H1 (cell line): ENCODE data around the gene OTOGL. TPM values are rescaled to one million over a fixed set of nuclear protein-coding genes. Genes with fewer than 3 reads are reported as not detected.

ENCODE experiments used
- CTCF ChIA-PET: fragments of 300-600 bp; sonication (Branson Sonifier 250); formaldehyde crosslinking; loops from one replicate; lab custom pipeline; 2021; ENCODE audit not compliant: partially characterized antibody; lab: Charles Lee
- POLR2A ChIA-PET: fragments of 300-600 bp; sonication (Branson Sonifier 250); formaldehyde crosslinking; loops from one replicate; lab custom pipeline; 2021; ENCODE audit warnings: inconsistent platforms; ENCODE audit not compliant: partially characterized antibody; lab: Charles Lee
- DNase-seq, 2 experiments: peaks; one replicate each; pipeline versions ENCODE4 v3.0.0 to v3.0.0-alpha.2; 2010 to 2022; ENCODE audit warnings: low spot score in 2 of 2, low read depth in 1 of 2, mixed read lengths in 1 of 2
- FAIRE-seq: peaks from 2 replicates; lab custom pipeline; 2011; peaks lifted over from hg19 to GRCh38; lab: Jason Lieb, UNC
- H2AFZ ChIP-seq: 2 replicates; pipeline ENCODE4 v1.8.1; 2012; ENCODE audit warnings: low read length, inconsistent platforms
- H2AK5ac ChIP-seq: 2 replicates; pipeline ENCODE4 v1.6.1; 2013; ENCODE audit warnings: low read depth, low read length
- H2BK120ac ChIP-seq: replicated peaks from 2 replicates; pipeline ENCODE3; 2013; ENCODE audit warnings: low read depth, low read length, inconsistent platforms
- H2BK12ac ChIP-seq: 2 replicates; pipeline ENCODE4 v1.6.1; 2013; ENCODE audit warnings: low read depth, low read length
- H2BK15ac ChIP-seq: 2 replicates; pipeline ENCODE4 v1.6.1; 2013; ENCODE audit warnings: low read length
- H2BK20ac ChIP-seq: 2 replicates; pipeline ENCODE4 v1.6.1; 2013; ENCODE audit warnings: low read length
- H2BK5ac ChIP-seq: 2 replicates; pipeline ENCODE4 v1.6.1; 2013; ENCODE audit warnings: low read depth, low read length
- H3K14ac ChIP-seq: 2 replicates; pipeline ENCODE4 v1.6.1; 2013; ENCODE audit warnings: inconsistent platforms; ENCODE audit not compliant: insufficient read length
- H3K18ac ChIP-seq: 2 replicates; pipeline ENCODE4 v1.6.1; 2013; ENCODE audit warnings: low read length; ENCODE audit errors: extremely low read depth
- H3K23ac ChIP-seq: 2 replicates; pipeline ENCODE4 v1.6.1; 2013; ENCODE audit warnings: inconsistent platforms; ENCODE audit not compliant: insufficient read length
- H3K23me2 ChIP-seq: 2 replicates; pipeline ENCODE4 v1.6.1; 2013; ENCODE audit warnings: low read depth, low read length
- H3K27ac ChIP-seq: 2 replicates; pipeline ENCODE4 v1.6.1; 2011; ENCODE audit warnings: low read depth, low read length, inconsistent platforms
- H3K27me3 ChIP-seq, 4 experiments: replicated peaks in 1 of 4; 1 replicate in 1 of 4; 2 replicates in 3 of 4; pipeline versions ENCODE4 v1.6.1 to v1.8.1; 2011 to 2013; ENCODE audit warnings: low read length in 3 of 4, mild to moderate bottlenecking in 3 of 4, inconsistent platforms in 2 of 4, mixed read lengths in 2 of 4, moderate library complexity in 1 of 4; ENCODE audit not compliant: control insufficient read depth in 3 of 4, insufficient read depth in 3 of 4; ENCODE audit errors: extremely low read depth in 1 of 4
- H3K36me3 ChIP-seq, 4 experiments: 2 replicates each; pipeline versions ENCODE4 v1.6.1 to v1.8.1; 2011 to 2013; ENCODE audit warnings: mild to moderate bottlenecking in 4 of 4, low read length in 3 of 4, moderate library complexity in 2 of 4, control low read depth in 1 of 4, inconsistent platforms in 1 of 4; ENCODE audit not compliant: insufficient read depth in 4 of 4, control insufficient read depth in 2 of 4
- H3K4ac ChIP-seq: replicated peaks from 2 replicates; pipeline ENCODE3; 2013; ENCODE audit warnings: low read length, low read depth, mixed read lengths, inconsistent platforms; ENCODE audit not compliant: insufficient read length
- H3K4me1 ChIP-seq, 4 experiments: replicated peaks in 1 of 4; 1 replicate in 1 of 4; 2 replicates in 3 of 4; pipeline versions ENCODE4 v1.6.1 to v1.8.1; 2011 to 2013; ENCODE audit warnings: low read length in 3 of 4, inconsistent platforms in 2 of 4, mixed read lengths in 1 of 4; ENCODE audit not compliant: insufficient read depth in 4 of 4, control insufficient read depth in 3 of 4
- H3K4me2 ChIP-seq, 2 experiments: 2 replicates each; pipeline versions ENCODE4 v1.6.1 to v1.8.1; 2011 to 2013; ENCODE audit warnings: low read depth in 2 of 2, low read length in 2 of 2, control low read depth in 1 of 2, inconsistent platforms in 1 of 2, mild to moderate bottlenecking in 1 of 2; ENCODE audit not compliant: insufficient read depth in 1 of 2
- H3K4me3 ChIP-seq, 4 experiments: fragments of 200-600, 300-600 bp in 1 of 4; sonication (generic), shearing (Covaris generic), sonication (Bioruptor Twin) in 1 of 4; 2 replicates each; pipeline versions ENCODE4 v1.5.1 to v1.8.1; 2011 to 2016; ENCODE audit warnings: low read length in 4 of 4, low read depth in 3 of 4, control low read depth in 2 of 4, inconsistent platforms in 2 of 4, mild to moderate bottlenecking in 2 of 4, mixed read lengths in 1 of 4, moderate library complexity in 1 of 4; ENCODE audit not compliant: insufficient read depth in 2 of 4; ENCODE audit errors: extremely low read depth in 1 of 4
- H3K56ac ChIP-seq: replicated peaks from 2 replicates; pipeline ENCODE3; 2013; ENCODE audit warnings: low read depth, mild to moderate bottlenecking, mixed read lengths, low read length, inconsistent platforms; ENCODE audit not compliant: insufficient read length
- H3K79me1 ChIP-seq: 2 replicates; pipeline ENCODE4 v1.6.1; 2013; ENCODE audit warnings: low read depth, low read length, control low read depth
- H3K79me2 ChIP-seq, 2 experiments: 2 replicates each; pipeline versions ENCODE4 v1.6.1 to v1.8.1; 2012 to 2013; ENCODE audit warnings: low read length in 2 of 2, mild to moderate bottlenecking in 2 of 2, inconsistent platforms in 1 of 2; ENCODE audit not compliant: insufficient read depth in 2 of 2, control insufficient read depth in 1 of 2
- H3K9ac ChIP-seq, 4 experiments: replicated peaks in 1 of 4; 1 replicate in 1 of 4; 2 replicates in 3 of 4; pipeline versions ENCODE4 v1.6.1 to v1.8.1; 2011 to 2013; ENCODE audit warnings: low read depth in 3 of 4, low read length in 3 of 4, control low read depth in 2 of 4, mild to moderate bottlenecking in 2 of 4, moderate library complexity in 2 of 4, inconsistent platforms in 1 of 4; ENCODE audit errors: extremely low read depth in 1 of 4
- H3K9me3 ChIP-seq, 2 experiments: 2 replicates each; pipeline versions ENCODE4 v1.6.1 to v1.8.1; 2012 to 2013; ENCODE audit warnings: mild to moderate bottlenecking in 2 of 2, moderate library complexity in 2 of 2, control low read depth in 1 of 2, inconsistent platforms in 1 of 2, low read depth in 1 of 2, low read length in 1 of 2, mixed read lengths in 1 of 2; ENCODE audit not compliant: insufficient read depth in 2 of 2
- H4K20me1 ChIP-seq, 2 experiments: replicated peaks in 1 of 2; 2 replicates each; pipeline versions ENCODE3 to v1.8.1; 2011 to 2013; ENCODE audit warnings: inconsistent platforms in 2 of 2, low read length in 2 of 2, mild to moderate bottlenecking in 1 of 2; ENCODE audit not compliant: insufficient read depth in 2 of 2, control insufficient read depth in 1 of 2
- H4K5ac ChIP-seq: 2 replicates; pipeline ENCODE4 v1.6.1; 2013; ENCODE audit warnings: low read length, low read depth, mixed read lengths, inconsistent platforms; ENCODE audit not compliant: insufficient read length
- H4K8ac ChIP-seq: 2 replicates; pipeline ENCODE4 v1.8.0; 2013; ENCODE audit warnings: mild to moderate bottlenecking, moderate library complexity, low read length, inconsistent platforms; ENCODE audit not compliant: insufficient read depth; ENCODE audit errors: extremely low read depth
- H4K91ac ChIP-seq: replicated peaks from 2 replicates; pipeline ENCODE3; 2013; ENCODE audit warnings: low read length, mixed read lengths, inconsistent platforms; ENCODE audit not compliant: insufficient read length
- ASH2L ChIP-seq: fragments of 200-600, 300-600 bp; sonication (generic); IDR thresholded peaks from one replicate; pipeline ENCODE4 v1.7.1; 2017; ENCODE audit warnings: low read length
- CHD2 ChIP-seq: IDR thresholded peaks from 2 replicates; pipeline ENCODE4 v1.6.1; 2012; ENCODE audit warnings: low read length, improper control_type of control experiment
- CREB1 ChIP-seq: IDR thresholded peaks from 2 replicates; pipeline ENCODE4 v1.6.1; 2012; ENCODE audit warnings: inconsistent platforms
- GABPA ChIP-seq: IDR thresholded peaks from 2 replicates; pipeline ENCODE4 v1.6.1; 2011; ENCODE audit warnings: mild to moderate bottlenecking, low read length, moderate library complexity, borderline replicate concordance; ENCODE audit not compliant: insufficient read depth
- JUND ChIP-seq: IDR thresholded peaks from 2 replicates; pipeline ENCODE4 v1.6.1; 2011; ENCODE audit warnings: mild to moderate bottlenecking, improper control_type of control experiment, low read length
- NANOG ChIP-seq: IDR thresholded peaks from 2 replicates; pipeline ENCODE4 v1.6.1; 2011; ENCODE audit warnings: low read length, low read depth, mild to moderate bottlenecking, inconsistent platforms; ENCODE audit not compliant: insufficient read depth, poor library complexity, severe bottlenecking
- NRF1 ChIP-seq: IDR thresholded peaks from 2 replicates; pipeline ENCODE4 v1.6.1; 2011; ENCODE audit warnings: mild to moderate bottlenecking, low read depth, low read length, improper control_type of control experiment
- POLR2A ChIP-seq, 2 experiments: IDR thresholded peaks; 1 replicate in 1 of 2; 2 replicates in 1 of 2; pipeline ENCODE4 v1.6.1; 2011; ENCODE audit warnings: low read depth in 2 of 2, low read length in 2 of 2, mild to moderate bottlenecking in 2 of 2; ENCODE audit errors: control extremely low read depth in 1 of 2
- RAD21 ChIP-seq, 2 experiments: IDR thresholded peaks in 1 of 2; conservative IDR thresholded peaks in 1 of 2; 2 replicates each; pipeline ENCODE4 v1.6.1; 2011; ENCODE audit warnings: low read depth in 2 of 2, low read length in 2 of 2, improper control_type of control experiment in 1 of 2, inconsistent platforms in 1 of 2, mild to moderate bottlenecking in 1 of 2, moderate library complexity in 1 of 2
- RXRA ChIP-seq: IDR thresholded peaks from 2 replicates; pipeline ENCODE4 v1.6.1; 2011; ENCODE audit warnings: low read depth, mild to moderate bottlenecking, low read length, moderate library complexity; ENCODE audit not compliant: insufficient read depth
- SAP30 ChIP-seq: fragments of 300-600 bp; sonication (generic); IDR thresholded peaks from 2 replicates; pipeline ENCODE4 v1.7.1; 2012; ENCODE audit warnings: low read length, moderate library complexity, mild to moderate bottlenecking, inconsistent platforms; ENCODE audit not compliant: insufficient read depth, insufficient replicate concordance
- SIRT6 ChIP-seq: IDR thresholded peaks from one replicate; pipeline ENCODE4 v1.7.1; 2012; ENCODE audit warnings: low read length, inconsistent platforms
- WGBS, 2 experiments: shearing (Covaris generic) in 1 of 2; methylation state at CpG; one replicate each; pipeline versions ENCODE4 v1.1.6 to v1.1.7; 2013 to 2015; ENCODE audit warnings: low lambda C conversion rate in 2 of 2, mixed read lengths in 2 of 2, inconsistent platforms in 1 of 2, low coverage in 1 of 2, missing lambda C conversion rate in 1 of 2; ENCODE audit not compliant: insufficient replicate concordance in 2 of 2, insufficient coverage in 1 of 2, insufficient read length in 1 of 2; ENCODE audit errors: extremely low coverage in 1 of 2, missing lambda C conversion rate in 1 of 2; 5-methylcytosine and 5-hydroxymethylcytosine counted together
- polyA plus RNA-seq, 7 experiments: library from polyadenylated mRNA; depleted of rRNA in 3 of 7; stranded (reverse) in 5 of 7; unstranded in 2 of 7; fragments of >200 nt in 5 of 7; fragments of 200-250 nt in 2 of 7; gene quantifications; 1 replicate in 5 of 7; 2 replicates in 1 of 7; 4 replicates in 1 of 7; pipeline versions ENCODE4 v1.2.1 to v1.2.3, GENCODE V29; 2011 to 2013; ENCODE audit warnings: missing spikeins in 2 of 7, mixed read lengths in 2 of 7
- total RNA-seq: library from RNA; stranded (reverse); fragmentation: NEBNext Ultra II Directional; extraction: Animal tissue kit (Norgen Biotek cat#: 25700); gene quantifications from 2 replicates; pipeline ENCODE4 v1.2.1, GENCODE V29; 2021
- TF ChIP-seq, protein P1 (sequence below): IDR thresholded peaks from 2 replicates; pipeline ENCODE4 v1.6.1; 2012; ENCODE audit warnings: inconsistent platforms

OTOGL gene
- total and polyA plus RNA-seq, 2 of the 8 experiments (the other 6 are each of a cell fraction or from before 2014, with no cell fraction given) = 0.12 to 0.17 TPM

DNA sequence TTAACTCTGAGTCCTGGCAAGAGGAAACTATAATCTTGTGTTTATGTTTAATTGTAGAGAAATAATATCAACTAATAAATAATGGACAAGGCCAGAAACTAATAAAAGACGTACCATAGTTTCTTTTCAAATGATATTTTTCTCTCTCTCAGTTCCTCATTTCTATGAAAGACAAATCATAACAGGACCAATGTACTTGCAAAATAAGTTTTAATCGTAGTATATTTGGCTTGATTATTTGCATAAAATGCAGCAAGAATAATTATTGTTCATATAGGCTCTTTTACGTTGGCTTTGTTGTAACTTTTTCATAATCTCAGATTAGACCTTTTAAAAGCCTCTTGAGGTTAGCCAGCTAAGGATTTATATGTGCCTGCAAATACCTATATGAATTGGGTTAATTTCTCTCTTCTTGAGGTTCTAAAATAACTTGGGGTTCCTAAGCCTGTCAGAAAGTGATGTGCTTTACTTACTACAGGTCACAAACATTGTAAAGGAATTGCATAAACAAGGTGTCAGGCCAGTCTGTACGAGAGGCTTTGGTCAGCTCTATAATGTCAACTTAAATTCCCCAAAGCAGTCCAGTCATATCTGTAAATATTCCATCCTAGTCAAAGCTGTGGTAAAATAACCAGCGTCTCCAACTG, 191.9 kb downstream of the OTOGL start:
- Histone ChIP-seq H2BK12ac (no peak overlapping the region), H2AFZ (no peak overlapping the region), H4K91ac (no peak overlapping the region), H3K4me2 (no peak overlapping the region), H2BK5ac (no peak overlapping the region), H2BK20ac (no peak overlapping the region), H3K23ac (no peak overlapping the region), H2AK5ac (no peak overlapping the region), H4K8ac (no peak overlapping the region), H3K4me1 (no peaks in the 10 kb centered on the region), H3K36me3 (no peaks in the 10 kb centered on the region), H2BK15ac (no peak overlapping the region), H3K27me3 (no peaks in the 10 kb centered on the region), H3K9me3 (no peaks in the 10 kb centered on the region), H2BK120ac (no peak overlapping the region), H3K4me3 (no peak overlapping the region), H4K20me1 (no peaks in the 10 kb centered on the region), H3K4ac (no peak overlapping the region), H3K14ac (no peak overlapping the region), H3K18ac (no peak overlapping the region), H4K5ac (no peak overlapping the region), H3K9ac (no peak overlapping the region), H3K56ac (no peak overlapping the region), H3K79me1 (no peaks in the 10 kb centered on the region), H3K23me2 (no peaks in the 10 kb centered on the region), H3K79me2 (no peaks in the 10 kb centered on the region), H3K27ac (no peak overlapping the region)
- WGBS, 2 experiments = 93% methylated on average over 5 of the region's 5 CpGs; no CpG with 5 or more reads in 1 of the 2 experiments
- CTCF ChIA-PET = interaction anchor here (1.0 to 1.2 kb wide), 2 partner anchors 12 to 20 kb away, joined by 3 read pairs; no protein-coding TSS in a partner anchor
- POLR2A ChIA-PET = no interaction called here
- no peak for FAIRE-seq
- no peak for DNase-seq
- TF ChIP-seq SIRT6 = no peak
- TF ChIP-seq RXRA = no peak
- no peak for TF ChIP-seq GABPA
- no peak for TF ChIP-seq SAP30
- no peak for TF ChIP-seq CREB1
- no peak for TF ChIP-seq NANOG
- no peak for TF ChIP-seq NRF1
- no peak for TF ChIP-seq ASH2L
- TF ChIP-seq POLR2A (IDR thresholded peaks at IDR 0.05; ENCODE audit: control extremely low read depth in 1 of 2, low read depth in 2 of 2, low read length in 2 of 2) = no peak
- TF ChIP-seq RAD21 (IDR thresholded peaks at IDR 0.05 in 1 of 2, conservative IDR thresholded peaks at IDR 0.05 in 1 of 2; ENCODE audit: low read depth in 2 of 2, low read length in 2 of 2) = no peak
- TF ChIP-seq, protein P1, sequence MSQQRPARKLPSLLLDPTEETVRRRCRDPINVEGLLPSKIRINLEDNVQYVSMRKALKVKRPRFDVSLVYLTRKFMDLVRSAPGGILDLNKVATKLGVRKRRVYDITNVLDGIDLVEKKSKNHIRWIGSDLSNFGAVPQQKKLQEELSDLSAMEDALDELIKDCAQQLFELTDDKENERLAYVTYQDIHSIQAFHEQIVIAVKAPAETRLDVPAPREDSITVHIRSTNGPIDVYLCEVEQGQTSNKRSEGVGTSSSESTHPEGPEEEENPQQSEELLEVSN = no peak
- TF ChIP-seq CHD2 = no peak
- TF ChIP-seq JUND = no peak
